Activated CD8-positive, alpha-beta T cell treated with anti-CD3 and anti-CD28 coated beads, Interleukin-2, amount 10 ng/mL, durations not matched to agents 7 days and 5 days (primary cell): ENCODE data around the gene TNFAIP8L3. TPM values are rescaled to one million over a fixed set of nuclear protein-coding genes. Genes with fewer than 3 reads are reported as not detected.
A peak's percentile ranks its signal among the peaks of the same experiment; 100 is the strongest.

Experiments used
- ATAC-seq: fragments of 150-1000 bp; cut with Tn5 transposase; one replicate; pipeline ENCODE4 v1.10.0; 2021; ENCODE audit warnings: moderate library complexity
- CTCF ChIA-PET: fragments of 350-600 bp; sonication (Branson Sonifier 250); formaldehyde crosslinking; loops from one replicate; lab custom pipeline; 2021; ENCODE audit warnings: antibody characterized with exemption; lab: Charles Lee
- POLR2A ChIA-PET: fragments of 350-600 bp; sonication (Branson Sonifier 250); formaldehyde crosslinking; loops from one replicate; lab custom pipeline; 2021; ENCODE audit warnings: antibody characterized with exemption; lab: Charles Lee
- DNase-seq: peaks from one replicate; pipeline ENCODE4 v3.0.0-alpha.2; 2020
- H3K27ac Mint-ChIP-seq: one replicate; pipeline ENCODE4 v1.8.0; 2021; ENCODE audit warnings: mild to moderate bottlenecking, mixed read lengths
- H3K27me3 Mint-ChIP-seq: one replicate; pipeline ENCODE4 v1.8.0; 2021; ENCODE audit warnings: low read depth, mixed read lengths
- H3K36me3 Mint-ChIP-seq: one replicate; pipeline ENCODE4 v1.8.0; 2021; ENCODE audit warnings: low read depth, mixed read lengths
- H3K4me1 Mint-ChIP-seq: one replicate; pipeline ENCODE4 v1.8.0; 2021; ENCODE audit warnings: low read depth, mixed read lengths
- H3K4me3 Mint-ChIP-seq: one replicate; pipeline ENCODE4 v1.8.0; 2021; ENCODE audit warnings: mild to moderate bottlenecking, mixed read lengths
- H3K9me3 Mint-ChIP-seq: one replicate; pipeline ENCODE4 v1.8.0; 2022; ENCODE audit warnings: mixed read lengths; ENCODE audit not compliant: insufficient read depth
- total RNA-seq, 2 experiments: library from RNA; stranded (reverse); gene quantifications; one replicate each; pipeline ENCODE4 v1.2.3, GENCODE V29; 2021

TNFAIP8L3 gene
- total RNA-seq, 2 experiments from 2014 or later = not detected

DNA sequence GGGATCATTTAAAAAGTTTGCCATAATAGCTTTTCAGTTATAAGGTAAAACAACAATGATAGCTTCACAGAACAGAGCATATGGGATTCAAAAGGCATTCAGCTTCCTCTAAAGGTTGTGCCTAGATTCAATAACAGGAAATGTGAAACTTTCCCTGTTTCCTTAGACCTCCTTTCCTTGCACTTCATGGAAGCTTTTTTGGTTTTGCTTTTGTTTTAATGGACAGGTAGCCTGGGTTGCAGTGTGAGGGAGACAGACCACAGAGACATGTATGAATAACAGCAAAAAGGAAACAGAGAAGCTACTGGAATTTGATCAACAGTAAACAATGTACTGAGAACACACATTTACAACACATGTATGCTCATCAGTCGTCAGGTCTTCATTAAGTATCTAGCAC is 2.3 kb upstream of the TNFAIP8L3 start:
- Mint-ChIP-seq H3K27me3 (peaks cover 73% of the 10 kb centered on the region), H3K27ac (no peak overlapping the region), H3K4me3 (no peak overlapping the region), H3K36me3 (no peaks in the 10 kb centered on the region), H3K9me3 (no peaks in the 10 kb centered on the region), H3K4me1 (peaks cover 11% of the 10 kb centered on the region)
- ChIA-PET CTCF (no interaction called here), POLR2A (no interaction called here)
- ATAC-seq (no peak), DNase-seq (no peak)

- no peak for ATAC-seq
- peaks cover 11% of the 10 kb centered on the region for H3K4me1 Mint-ChIP-seq
- CTCF ChIA-PET = no interaction called here
Measured at GRCh38 chr15:51095681-51096331, 1.1 kb upstream of the TNFAIP8L3 start.

GRCh38 chr15:51093839-51094605 is 684 bp downstream of the TNFAIP8L3 start:
- no peaks in the 10 kb centered on the region for H3K36me3 Mint-ChIP-seq
- peaks cover 11% of the 10 kb centered on the region for H3K4me1 Mint-ChIP-seq
- DNase-seq = no peak
- ChIA-PET CTCF (no interaction called here), POLR2A (no interaction called here)
- no peaks in the 10 kb centered on the region for H3K9me3 Mint-ChIP-seq
- peak; percentile 44 for ATAC-seq
- no peak overlapping the region for H3K27ac Mint-ChIP-seq
- H3K27me3 Mint-ChIP-seq = peaks cover 83% of the 10 kb centered on the region
- H3K4me3 Mint-ChIP-seq = peak overlapping the region; percentile 57

More at GRCh38 chr15:51095681-51096331, 1.1 kb upstream of the TNFAIP8L3 start:
- no peak for DNase-seq
- Mint-ChIP-seq H3K9me3 (no peaks in the 10 kb centered on the region), H3K4me3 (no peak overlapping the region), H3K27me3 (peaks cover 79% of the 10 kb centered on the region), H3K27ac (no peak overlapping the region), H3K36me3 (no peaks in the 10 kb centered on the region)
- POLR2A ChIA-PET = interaction anchor here (0.7 kb wide), 1 partner anchor 135 kb away, joined by 7 read pairs; no protein-coding TSS in a partner anchor

GRCh38 chr15:51093488-51093838 is 1.2 kb downstream of the TNFAIP8L3 start:
- POLR2A ChIA-PET = no interaction called here
- ATAC-seq (no peak), DNase-seq (no peak)
- Mint-ChIP-seq H3K27me3 (peaks cover 83% of the 10 kb centered on the region), H3K4me1 (peaks cover 11% of the 10 kb centered on the region), H3K4me3 (peak overlapping the region; percentile 57), H3K27ac (no peak overlapping the region), H3K36me3 (no peaks in the 10 kb centered on the region), H3K9me3 (no peaks in the 10 kb centered on the region)
- CTCF ChIA-PET = no interaction called here

DNA sequence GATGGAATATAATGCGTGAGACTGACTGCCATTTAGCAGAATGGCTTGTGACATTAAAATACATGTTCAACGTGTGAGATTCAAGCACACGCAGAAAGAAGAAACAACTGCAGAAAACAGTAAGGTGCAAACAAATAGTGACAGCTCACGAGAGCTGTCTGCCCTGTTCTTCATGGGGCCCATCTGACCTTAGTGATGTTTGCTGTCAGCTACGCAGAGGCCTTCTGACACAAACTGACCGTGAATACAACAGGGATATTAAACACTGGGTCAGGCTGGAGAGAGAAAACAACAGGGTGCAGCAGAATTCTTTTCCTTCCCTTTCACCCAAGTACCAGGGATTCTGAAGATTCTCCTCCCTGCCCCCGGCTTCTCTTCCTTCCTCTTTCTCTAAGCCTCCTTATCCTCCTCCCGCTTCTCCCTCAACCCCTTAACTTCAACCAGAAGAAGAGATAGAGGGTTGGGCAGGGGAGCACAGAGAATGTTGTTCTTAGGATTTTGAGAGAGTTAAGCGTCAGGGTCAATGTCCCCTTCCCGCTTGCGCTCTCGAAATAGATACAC is 2.1 kb downstream of the TNFAIP8L3 start:
- Mint-ChIP-seq H3K4me1 (peaks cover 11% of the 10 kb centered on the region), H3K4me3 (no peak overlapping the region), H3K27ac (no peak overlapping the region), H3K27me3 (peaks cover 80% of the 10 kb centered on the region), H3K36me3 (no peaks in the 10 kb centered on the region), H3K9me3 (no peaks in the 10 kb centered on the region)
- no peak for DNase-seq
- CTCF ChIA-PET = no interaction called here
- ATAC-seq = no peak
- POLR2A ChIA-PET = no interaction called here

- H3K27me3 Mint-ChIP-seq = peaks cover 75% of the 10 kb centered on the region
- CTCF ChIA-PET = no interaction called here
- no peak overlapping the region for H3K4me3 Mint-ChIP-seq
- DNase-seq (no peak), ATAC-seq (no peak)
- no peak overlapping the region for H3K27ac Mint-ChIP-seq
- H3K9me3 Mint-ChIP-seq = no peaks in the 10 kb centered on the region
- POLR2A ChIA-PET = no interaction called here
- no peaks in the 10 kb centered on the region for H3K36me3 Mint-ChIP-seq
- peaks cover 13% of the 10 kb centered on the region for H3K4me1 Mint-ChIP-seq
Measured at GRCh38 chr15:51090753-51091152, 4.0 kb downstream of the TNFAIP8L3 start.

DNA sequence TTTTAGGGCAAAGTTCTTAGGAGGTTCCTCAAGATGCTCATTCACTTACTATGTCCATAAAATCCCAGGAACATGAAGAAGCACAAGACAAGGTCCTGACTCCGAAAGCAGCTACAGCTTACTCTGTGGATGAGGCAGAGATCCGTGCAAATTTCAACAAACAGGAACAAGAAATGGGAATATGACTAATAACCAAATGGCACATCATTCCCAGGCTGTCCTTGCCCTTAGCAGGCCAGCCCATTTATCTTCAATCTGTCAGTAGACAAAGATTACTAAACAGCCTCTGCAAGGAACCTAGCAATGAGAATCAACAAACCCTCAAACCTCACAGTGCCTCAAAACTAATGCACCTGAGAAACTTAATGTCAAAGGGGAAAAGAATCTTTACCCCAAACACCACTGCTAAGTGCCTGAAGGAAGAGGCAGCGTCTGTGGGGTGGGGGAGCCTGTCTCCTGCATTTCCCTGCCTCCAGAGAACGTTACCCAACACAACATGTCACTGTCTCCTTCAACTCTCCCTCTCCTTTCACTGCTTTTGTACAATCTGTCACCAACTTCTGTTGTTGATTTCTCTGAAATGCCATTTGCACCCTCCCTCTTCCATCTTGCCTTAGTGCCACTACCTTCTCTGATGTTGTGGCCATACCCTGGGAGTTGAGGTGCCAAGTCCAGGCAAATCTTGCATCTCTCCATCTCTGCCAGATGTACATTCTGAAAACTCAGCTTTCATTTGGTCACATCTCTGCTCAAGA is 4.8 kb downstream of the TNFAIP8L3 start:
- Mint-ChIP-seq H3K27me3 (peaks cover 71% of the 10 kb centered on the region), H3K27ac (no peak overlapping the region), H3K36me3 (no peaks in the 10 kb centered on the region), H3K4me1 (peaks cover 13% of the 10 kb centered on the region), H3K4me3 (no peak overlapping the region), H3K9me3 (no peaks in the 10 kb centered on the region)
- ChIA-PET CTCF (no interaction called here), POLR2A (no interaction called here)
- DNase-seq (no peak), ATAC-seq (no peak)

DNA sequence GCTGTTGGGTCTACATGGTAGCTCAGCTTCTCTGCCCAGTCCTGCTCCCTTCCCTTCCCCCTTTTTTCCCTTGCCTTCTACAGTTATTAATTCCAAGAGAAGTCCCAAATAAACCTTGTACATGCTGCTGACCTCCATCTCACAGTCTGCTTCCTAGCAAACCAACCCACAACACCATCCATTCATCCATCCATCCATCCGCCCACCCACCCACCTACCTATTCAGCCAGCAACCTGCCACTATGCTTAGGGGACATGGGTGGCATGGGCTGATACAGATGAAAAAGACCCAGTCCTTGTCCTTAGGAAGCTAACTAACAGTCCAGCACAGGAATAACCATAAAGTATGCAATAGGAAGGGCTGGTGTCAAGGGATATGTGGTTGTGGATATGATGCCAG is 5.7 kb downstream of the TNFAIP8L3 start:
- POLR2A ChIA-PET = no interaction called here
- H3K27me3 Mint-ChIP-seq = peaks cover 71% of the 10 kb centered on the region

GRCh38 chr15:51088585-51088984 is 6.1 kb downstream of the TNFAIP8L3 start:
- H3K9me3 Mint-ChIP-seq = no peaks in the 10 kb centered on the region
- peaks cover 8% of the 10 kb centered on the region for H3K4me1 Mint-ChIP-seq
- no peaks in the 10 kb centered on the region for H3K36me3 Mint-ChIP-seq
- DNase-seq (no peak), ATAC-seq (no peak)
- ChIA-PET POLR2A (no interaction called here), CTCF (no interaction called here)
- H3K27ac Mint-ChIP-seq = no peak overlapping the region
- no peak overlapping the region for H3K4me3 Mint-ChIP-seq
- peaks cover 66% of the 10 kb centered on the region for H3K27me3 Mint-ChIP-seq

More for the DNA sequence above, 5.7 kb downstream of the TNFAIP8L3 start:
- no peaks in the 10 kb centered on the region for H3K36me3 Mint-ChIP-seq
- ATAC-seq (no peak), DNase-seq (no peak)
- CTCF ChIA-PET = no interaction called here
- H3K4me3 Mint-ChIP-seq = no peak overlapping the region
- H3K27ac Mint-ChIP-seq = no peak overlapping the region
- H3K4me1 Mint-ChIP-seq = peaks cover 12% of the 10 kb centered on the region
- H3K9me3 Mint-ChIP-seq = no peaks in the 10 kb centered on the region

DNA sequence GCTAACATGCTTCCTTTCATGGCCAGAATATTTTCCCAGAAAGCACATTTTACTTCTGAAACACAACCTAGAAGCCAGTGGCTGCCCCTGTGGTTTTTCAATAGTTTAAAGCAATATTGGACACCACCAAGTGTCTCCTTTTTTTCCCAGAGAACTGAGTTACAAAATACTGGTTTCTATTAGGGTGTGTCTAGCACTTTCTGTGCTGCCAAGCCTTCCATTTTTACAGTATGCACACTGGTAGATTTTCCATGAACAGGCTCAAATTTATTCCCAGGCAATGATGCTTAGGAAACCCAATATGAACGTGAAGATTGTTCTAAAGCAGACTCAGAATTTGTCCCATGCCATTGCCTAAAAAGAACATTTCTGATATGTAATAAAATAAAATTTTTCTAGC is 7.2 kb downstream of the TNFAIP8L3 start:
- H3K4me1 Mint-ChIP-seq = peaks cover 4% of the 10 kb centered on the region
- ChIA-PET CTCF (no interaction called here), POLR2A (no interaction called here)
- H3K9me3 Mint-ChIP-seq = no peaks in the 10 kb centered on the region
- H3K27me3 Mint-ChIP-seq = peaks cover 56% of the 10 kb centered on the region
- DNase-seq = no peak
- no peak overlapping the region for H3K4me3 Mint-ChIP-seq
- H3K27ac Mint-ChIP-seq = no peak overlapping the region
- no peak for ATAC-seq
- H3K36me3 Mint-ChIP-seq = no peaks in the 10 kb centered on the region

DNA sequence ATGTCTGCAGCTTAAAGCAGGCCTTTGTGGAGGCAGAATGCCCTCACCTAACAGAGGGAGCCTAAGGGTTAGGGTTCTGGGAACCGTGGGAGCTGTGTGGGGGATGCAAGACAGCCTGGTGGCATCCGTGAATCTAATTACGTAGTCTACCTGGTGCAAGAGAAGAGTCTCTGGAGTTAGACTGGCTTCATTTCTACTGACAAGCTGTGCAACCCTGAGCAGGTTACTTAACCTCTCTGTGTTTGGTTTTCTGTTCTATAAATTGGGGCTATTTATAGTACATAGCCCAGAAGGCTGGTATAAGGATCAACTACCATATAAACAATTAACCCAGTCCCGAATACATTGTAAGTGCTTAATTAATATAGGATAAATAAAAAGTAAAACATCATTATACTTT is 8.3 kb downstream of the TNFAIP8L3 start:
- Mint-ChIP-seq H3K9me3 (no peaks in the 10 kb centered on the region), H3K4me3 (no peak overlapping the region), H3K27me3 (peaks cover 46% of the 10 kb centered on the region), H3K4me1 (peaks cover 4% of the 10 kb centered on the region), H3K36me3 (no peaks in the 10 kb centered on the region), H3K27ac (no peak overlapping the region)
- ATAC-seq (no peak), DNase-seq (no peak)
- CTCF ChIA-PET = no interaction called here
- POLR2A ChIA-PET = interaction anchor here (1.2 kb wide), 1 partner anchor 9 kb away, joined by 6 read pairs; no protein-coding TSS in a partner anchor
